GM23248 (cell line): ENCODE results near the gene USP24. TPM values are rescaled to one million over a fixed set of nuclear protein-coding genes. Genes with fewer than 3 reads are reported as not detected.

Experiments used
- DNase-seq: peaks from one replicate; pipeline ENCODE4 v3.0.0-alpha.2; 2015
- H2AFZ ChIP-seq: fragments of 200-600 bp; sonication (generic); 2 replicates; pipeline ENCODE4 v1.6.1; 2016; ENCODE audit warnings: antibody characterized with exemption
- H3F3A ChIP-seq: fragments of 200-600 bp; sonication (generic); 2 replicates; pipeline ENCODE4 v1.6.1; 2016; ENCODE audit warnings: mild to moderate bottlenecking, antibody characterized with exemption, mixed run types; ENCODE audit not compliant: insufficient read depth
- H3K27ac ChIP-seq: fragments of 200-600 bp; sonication (generic); 2 replicates; pipeline ENCODE4 v1.5.1; 2016; ENCODE audit warnings: mild to moderate bottlenecking
- H3K27me3 ChIP-seq: fragments of 200-600 bp; sonication (generic); replicated peaks from 2 replicates; pipeline ENCODE4 v1.6.1; 2016; ENCODE audit warnings: mild to moderate bottlenecking; ENCODE audit not compliant: insufficient read depth
- H3K36me3 ChIP-seq: fragments of 200-600 bp; sonication (generic); 2 replicates; pipeline ENCODE4 v1.6.1; 2016; ENCODE audit warnings: low read depth, mild to moderate bottlenecking
- H3K4me1 ChIP-seq: fragments of 200-600 bp; sonication (generic); 2 replicates; pipeline ENCODE4 v1.6.1; 2016; ENCODE audit warnings: mild to moderate bottlenecking; ENCODE audit not compliant: insufficient read depth
- H3K4me2 ChIP-seq: fragments of 200-600 bp; sonication (generic); one replicate; pipeline ENCODE4 v1.6.1; 2016; ENCODE audit warnings: mild to moderate bottlenecking; ENCODE audit not compliant: unreplicated experiment
- H3K4me3 ChIP-seq: fragments of 200-600 bp; sonication (generic); 2 replicates; pipeline ENCODE4 v1.5.1; 2016; ENCODE audit warnings: mild to moderate bottlenecking
- H3K79me2 ChIP-seq: fragments of 200-600 bp; sonication (generic); 2 replicates; pipeline ENCODE4 v1.6.1; 2016; ENCODE audit warnings: mild to moderate bottlenecking; ENCODE audit not compliant: insufficient read depth
- H3K9ac ChIP-seq: fragments of 200-600 bp; sonication (generic); 2 replicates; pipeline ENCODE4 v1.6.1; 2016; ENCODE audit warnings: mild to moderate bottlenecking
- H3K9me2 ChIP-seq: fragments of 200-600 bp; sonication (generic); 2 replicates; pipeline ENCODE4 v1.6.1; 2016; ENCODE audit warnings: mixed run types, mild to moderate bottlenecking, moderate library complexity; ENCODE audit not compliant: insufficient read depth
- H3K9me3 ChIP-seq: fragments of 200-600 bp; sonication (generic); one replicate; pipeline ENCODE4 v1.6.1; 2017; ENCODE audit warnings: low read depth
- H4K20me1 ChIP-seq: fragments of 200-600 bp; sonication (generic); 2 replicates; pipeline ENCODE4 v1.6.0; 2016; ENCODE audit not compliant: insufficient read depth
- EZH2 ChIP-seq: fragments of 200-600 bp; sonication (generic); IDR thresholded peaks from 2 replicates; pipeline ENCODE4 v1.6.1; 2018; ENCODE audit warnings: antibody characterized with exemption, mild to moderate bottlenecking; ENCODE audit not compliant: insufficient read depth, poor library complexity, severe bottlenecking
- EZH2phosphoT487 ChIP-seq: fragments of 200-600 bp; sonication (generic); IDR thresholded peaks from 2 replicates; pipeline ENCODE4 v1.6.1; 2018; ENCODE audit warnings: antibody characterized with exemption, moderate library complexity, mild to moderate bottlenecking, low read depth; ENCODE audit not compliant: insufficient read depth
- WGBS, 2 experiments: methylation state at CpG; one replicate each; pipeline ENCODE4 v1.1.6; 2015 to 2017; ENCODE audit warnings: low lambda C conversion rate in 2 of 2, low coverage in 1 of 2; ENCODE audit errors: missing lambda C conversion rate in 2 of 2; 5-methylcytosine and 5-hydroxymethylcytosine counted together
- in situ Hi-C: fragments of 300-500 bp; cut with MboI; formaldehyde crosslinking; loops from 2 replicates; pipeline ENCODE4 v1.15.0; 2020
- polyA plus RNA-seq: library from polyadenylated mRNA; unstranded; fragments of >200 nt; fragmentation: Nextera tagmentation; extraction: Ambion mirVana; gene quantifications from 2 replicates; pipeline ENCODE4 v1.2.1, GENCODE V29; 2016
- total RNA-seq: library from RNA; depleted of rRNA; stranded (reverse); fragments of >200 nt; shearing (Covaris generic); gene quantifications from 2 replicates; pipeline ENCODE4 v1.2.3, GENCODE V29; 2014

USP24 gene
- total and polyA plus RNA-seq, 2 experiments from 2014 or later, result 3.3 to 16.3 TPM

- in situ Hi-C loops, result no loop called here
- DNase-seq, result no peak
- Histone ChIP-seq H3K9me2 (no peaks in the 10 kb centered on the region), H3K36me3 (peaks cover 67% of the 10 kb centered on the region), H3K4me3 (no peak overlapping the region), H2AFZ (no peak overlapping the region), H3K4me1 (peaks cover 12% of the 10 kb centered on the region), H4K20me1 (no peaks in the 10 kb centered on the region), H3K9me3 (no peaks in the 10 kb centered on the region), H3K4me2 (no peak overlapping the region), H3K27me3 (no peaks in the 10 kb centered on the region), H3F3A (peaks cover 18% of the 10 kb centered on the region), H3K79me2 (no peaks in the 10 kb centered on the region), H3K9ac (no peak overlapping the region), H3K27ac (no peak overlapping the region)
- WGBS, 2 experiments, result 95 to 96% methylated on average over 3 of the region's 3 CpGs
- TF ChIP-seq EZH2phosphoT487 (no peak), EZH2 (no peak)
Observed at GRCh38 chr1:55078470-55078869, 136.7 kb downstream of the USP24 start.

GRCh38 chr1:55076356-55076755 lies 138.8 kb downstream of the USP24 start:
- in situ Hi-C loops, result no loop called here
- DNase-seq, result peak; percentile 10
- peaks cover 70% of the 10 kb centered on the region for H3K36me3 ChIP-seq

DNA sequence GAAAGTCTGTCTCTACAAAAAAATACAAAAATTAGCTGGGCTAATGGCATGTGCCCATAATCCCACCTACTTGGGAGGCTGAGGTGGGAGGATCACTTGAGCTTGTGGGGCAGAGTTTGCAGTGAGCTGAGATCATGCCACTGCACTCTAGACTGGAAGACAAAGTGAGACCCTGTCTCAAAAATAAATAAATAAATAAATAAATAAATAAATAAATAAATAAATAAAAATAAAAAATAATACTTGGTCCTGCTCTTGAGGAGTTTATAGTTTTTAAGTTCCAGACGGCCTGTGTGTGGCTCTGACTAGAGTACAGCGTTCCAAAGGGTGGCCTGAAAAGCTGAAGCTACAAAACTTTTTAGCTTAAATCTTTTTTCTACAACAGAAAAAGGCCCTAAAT lies 140.7 kb downstream of the USP24 start:
- Histone ChIP-seq H3K4me1 (no peaks in the 10 kb centered on the region), H3K9me3 (no peaks in the 10 kb centered on the region), H3K4me2 (no peak overlapping the region), H4K20me1 (no peaks in the 10 kb centered on the region), H2AFZ (no peak overlapping the region), H3K4me3 (no peak overlapping the region), H3K27me3 (no peaks in the 10 kb centered on the region), H3F3A (no peaks in the 10 kb centered on the region; the same call in 1 of the 2 replicates), H3K36me3 (peaks cover 64% of the 10 kb centered on the region), H3K9me2 (no peaks in the 10 kb centered on the region), H3K27ac (no peak overlapping the region), H3K79me2 (no peaks in the 10 kb centered on the region), H3K9ac (no peak overlapping the region)
- TF ChIP-seq EZH2phosphoT487 (no peak), EZH2 (no peak)
- WGBS, 2 experiments, result 98 to 99% methylated on average over 2 of the region's 2 CpGs
- in situ Hi-C loops, result no loop called here
- no peak for DNase-seq

More at GRCh38 chr1:55076356-55076755, 138.8 kb downstream of the USP24 start:
- H3K79me2 ChIP-seq, result no peaks in the 10 kb centered on the region
- no peak overlapping the region for H3K4me3 ChIP-seq
- no peak overlapping the region for H2AFZ ChIP-seq
- no peak overlapping the region for H3K9ac ChIP-seq
- no peaks in the 10 kb centered on the region for H4K20me1 ChIP-seq
- H3F3A ChIP-seq, result peaks cover under 1% of the 10 kb centered on the region
- WGBS, 2 experiments, result 55 to 63% methylated on average over 1 of the region's 1 CpG
- no peaks in the 10 kb centered on the region for H3K27me3 ChIP-seq
- no peak overlapping the region for H3K4me2 ChIP-seq
- no peaks in the 10 kb centered on the region for H3K9me3 ChIP-seq
- H3K4me1 ChIP-seq, result peaks cover 8% of the 10 kb centered on the region
- no peaks in the 10 kb centered on the region for H3K9me2 ChIP-seq
- no peak for TF ChIP-seq EZH2
- no peak for TF ChIP-seq EZH2phosphoT487
- no peak overlapping the region for H3K27ac ChIP-seq

GRCh38 chr1:55073187-55073916 lies 141.8 kb downstream of the USP24 start:
- Histone ChIP-seq H2AFZ (no peak overlapping the region), H3K79me2 (no peaks in the 10 kb centered on the region), H3K27me3 (no peaks in the 10 kb centered on the region), H3K4me1 (no peaks in the 10 kb centered on the region), H3K27ac (no peak overlapping the region), H3F3A (no peaks in the 10 kb centered on the region; the same call in 1 of the 2 replicates), H3K4me2 (no peak overlapping the region), H3K36me3 (peaks cover 63% of the 10 kb centered on the region), H4K20me1 (no peaks in the 10 kb centered on the region), H3K9me3 (no peaks in the 10 kb centered on the region), H3K4me3 (no peak overlapping the region), H3K9me2 (no peaks in the 10 kb centered on the region), H3K9ac (no peak overlapping the region)
- in situ Hi-C loops, result no loop called here
- no peak for TF ChIP-seq EZH2phosphoT487
- TF ChIP-seq EZH2, result no peak
- DNase-seq, result no peak
- whole genome bisulfite sequencing, 2 experiments, result 94 to 95% methylated on average over 3 of the region's 3 CpGs

DNA sequence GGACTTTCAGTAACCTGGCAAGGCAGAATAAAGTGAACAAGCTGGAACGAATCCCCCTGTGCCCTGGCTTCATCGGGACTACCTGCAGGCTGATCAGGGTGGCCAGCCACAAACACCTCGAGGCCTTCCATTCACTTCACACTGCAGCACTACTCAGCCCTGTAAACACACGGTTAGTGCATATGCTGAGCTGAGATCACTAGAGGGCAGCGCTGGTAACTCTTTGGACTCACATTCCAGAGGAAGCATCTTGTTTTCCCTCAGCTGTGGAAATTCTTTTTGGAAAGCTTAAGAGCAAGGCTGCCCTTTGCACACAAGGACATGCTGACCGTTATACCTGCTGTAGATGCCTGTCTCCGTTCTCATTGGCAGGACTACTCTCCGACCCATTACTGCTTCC lies 143.7 kb downstream of the USP24 start:
- Histone ChIP-seq H3K27me3 (no peaks in the 10 kb centered on the region), H3K9me2 (no peaks in the 10 kb centered on the region), H3K4me1 (no peaks in the 10 kb centered on the region), H3K79me2 (no peaks in the 10 kb centered on the region), H2AFZ (no peak overlapping the region), H3K36me3 (peaks cover 66% of the 10 kb centered on the region; the same call in 1 of the 2 replicates), H3K9me3 (no peaks in the 10 kb centered on the region), H3F3A (no peaks in the 10 kb centered on the region; the same call in 1 of the 2 replicates), H3K4me2 (no peak overlapping the region), H3K27ac (no peak overlapping the region), H4K20me1 (no peaks in the 10 kb centered on the region), H3K4me3 (no peak overlapping the region), H3K9ac (no peak overlapping the region)
- in situ Hi-C loops, result no loop called here
- 48% methylated on average over 8 of the region's 8 CpGs for WGBS, 2 experiments
- DNase-seq, result peak; percentile 73
- no peak for TF ChIP-seq EZH2phosphoT487
